ENCODE measurements around the gene AK2. TPM values are rescaled to one million over a fixed set of nuclear protein-coding genes. Genes with fewer than 3 reads are reported as not detected.

The AK2 gene
- total RNA-seq, 1 experiment from 2014 or later: 191 TPM

DNA sequence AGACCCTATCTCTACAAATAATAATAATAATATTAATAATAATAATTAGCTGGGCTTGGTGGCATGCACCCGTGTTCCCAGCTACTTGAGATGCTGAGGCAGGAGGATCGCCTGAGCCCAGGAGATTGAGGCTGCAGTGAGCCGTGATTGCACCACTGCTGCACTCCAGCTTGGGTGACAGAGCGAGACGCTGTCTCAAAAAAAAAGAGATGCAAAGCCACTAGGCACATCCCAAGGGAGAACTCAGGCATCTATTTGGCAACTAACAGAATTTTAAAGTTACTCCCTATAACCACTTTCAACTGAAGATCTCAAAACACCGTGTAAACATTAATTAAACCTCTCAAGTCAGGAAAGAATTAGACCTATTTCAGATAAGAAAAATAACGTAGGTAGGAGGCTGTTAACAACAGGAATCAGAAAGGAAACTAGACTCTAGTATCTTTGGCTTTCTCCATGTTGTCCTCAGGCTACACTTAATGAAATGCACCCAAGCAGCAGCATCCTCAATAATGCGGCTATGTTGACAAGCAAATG is 75.8 kb downstream of the AK2 start:
- no peaks in the 10 kb centered on the region for H3K36me3 ChIP-seq (ENCODE audit: low read depth)
- H3K4me2 ChIP-seq: no peak overlapping the region; the same call in 1 of the 2 replicates
- BruUV-seq (replicated peaks): no TSS peak
- peaks cover 13% of the 10 kb centered on the region; the same call in 1 of the 2 replicates for H4K20me1 ChIP-seq (ENCODE audit: insufficient read depth)
- CTCF ChIA-PET: interaction anchor here (0.7 kb wide), 1 partner anchor 41 kb away, joined by 3 read pairs; no protein-coding TSS in a partner anchor
- no peak overlapping the region for H3K4me3 ChIP-seq
- DNase-seq: no peak
- intact Hi-C loops (cut with micrococcal nuclease; ENCODE audit: unreplicated experiment): no loop called here
- no peaks in the 10 kb centered on the region for H3K27me3 ChIP-seq (ENCODE audit: insufficient read depth, low read depth)
- no peak overlapping the region for H2AFZ ChIP-seq
- H3K9me3 ChIP-seq (ENCODE audit: insufficient read depth, low read depth): no peaks in the 10 kb centered on the region
- POLR2A ChIA-PET (ENCODE audit: unreplicated experiment): no interaction called here
- H3K79me2 ChIP-seq (ENCODE audit: low read depth): peaks cover 78% of the 10 kb centered on the region
- H3K9me2 ChIP-seq (ENCODE audit: insufficient read depth): no peaks in the 10 kb centered on the region
- H3F3A ChIP-seq (ENCODE audit: insufficient read depth, low read depth): peaks cover 6% of the 10 kb centered on the region; the same call in 1 of the 2 replicates
- H3K27ac ChIP-seq: no peak overlapping the region
- H3K4me1 ChIP-seq (replicated peaks; ENCODE audit: insufficient read depth): peaks cover 30% of the 10 kb centered on the region
- TF ChIP-seq, protein P1, sequence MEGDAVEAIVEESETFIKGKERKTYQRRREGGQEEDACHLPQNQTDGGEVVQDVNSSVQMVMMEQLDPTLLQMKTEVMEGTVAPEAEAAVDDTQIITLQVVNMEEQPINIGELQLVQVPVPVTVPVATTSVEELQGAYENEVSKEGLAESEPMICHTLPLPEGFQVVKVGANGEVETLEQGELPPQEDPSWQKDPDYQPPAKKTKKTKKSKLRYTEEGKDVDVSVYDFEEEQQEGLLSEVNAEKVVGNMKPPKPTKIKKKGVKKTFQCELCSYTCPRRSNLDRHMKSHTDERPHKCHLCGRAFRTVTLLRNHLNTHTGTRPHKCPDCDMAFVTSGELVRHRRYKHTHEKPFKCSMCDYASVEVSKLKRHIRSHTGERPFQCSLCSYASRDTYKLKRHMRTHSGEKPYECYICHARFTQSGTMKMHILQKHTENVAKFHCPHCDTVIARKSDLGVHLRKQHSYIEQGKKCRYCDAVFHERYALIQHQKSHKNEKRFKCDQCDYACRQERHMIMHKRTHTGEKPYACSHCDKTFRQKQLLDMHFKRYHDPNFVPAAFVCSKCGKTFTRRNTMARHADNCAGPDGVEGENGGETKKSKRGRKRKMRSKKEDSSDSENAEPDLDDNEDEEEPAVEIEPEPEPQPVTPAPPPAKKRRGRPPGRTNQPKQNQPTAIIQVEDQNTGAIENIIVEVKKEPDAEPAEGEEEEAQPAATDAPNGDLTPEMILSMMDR (conservative IDR thresholded peaks at IDR 0.05): no peak
- no peak for TF ChIP-seq EZH2 (IDR thresholded peaks at IDR 0.05; ENCODE audit: low read depth)

DNA sequence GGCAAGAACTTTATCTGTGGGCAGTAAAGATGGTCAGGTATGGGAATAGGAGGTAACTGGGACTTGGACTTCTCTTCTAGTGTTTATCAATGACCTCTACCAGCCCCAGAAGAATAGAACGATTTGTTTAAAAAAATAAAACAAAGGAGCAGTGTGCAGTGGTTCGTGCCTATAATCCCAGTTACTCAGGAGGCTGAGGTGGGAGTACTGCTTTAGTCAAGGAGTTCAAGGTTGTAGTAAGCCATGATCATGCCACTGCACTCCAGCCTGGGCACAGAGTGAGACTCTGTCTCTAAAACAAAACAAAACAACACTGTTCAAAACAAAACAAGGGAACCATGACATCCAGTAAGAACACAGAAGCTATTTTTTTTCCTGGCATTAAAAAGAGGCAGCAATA is 76.3 kb downstream of the AK2 start:
- no peak overlapping the region for H2AFZ ChIP-seq
- POLR2A ChIA-PET (ENCODE audit: unreplicated experiment): no interaction called here
- H3K4me3 ChIP-seq: no peak overlapping the region
- H3K9me2 ChIP-seq (ENCODE audit: insufficient read depth): no peaks in the 10 kb centered on the region
- DNase-seq: no peak
- BruUV-seq (replicated peaks): no TSS peak
- H3K9me3 ChIP-seq (ENCODE audit: insufficient read depth, low read depth): no peaks in the 10 kb centered on the region
- TF ChIP-seq, protein P1 (conservative IDR thresholded peaks at IDR 0.05): no peak
- TF ChIP-seq EZH2 (IDR thresholded peaks at IDR 0.05; ENCODE audit: low read depth): no peak
- H3K27ac ChIP-seq: no peak overlapping the region
- H3K79me2 ChIP-seq (ENCODE audit: low read depth): peaks cover 81% of the 10 kb centered on the region
- intact Hi-C loops (cut with micrococcal nuclease; ENCODE audit: unreplicated experiment): no loop called here
- H3K36me3 ChIP-seq (ENCODE audit: low read depth): no peaks in the 10 kb centered on the region
- H4K20me1 ChIP-seq (ENCODE audit: insufficient read depth): peaks cover 13% of the 10 kb centered on the region; the same call in 1 of the 2 replicates
- CTCF ChIA-PET: no interaction called here
- H3K4me2 ChIP-seq: no peak overlapping the region
- peaks cover 29% of the 10 kb centered on the region for H3K4me1 ChIP-seq (replicated peaks; ENCODE audit: insufficient read depth)
- H3F3A ChIP-seq (ENCODE audit: insufficient read depth, low read depth): peaks cover 9% of the 10 kb centered on the region; the same call in 1 of the 2 replicates
- H3K27me3 ChIP-seq (ENCODE audit: insufficient read depth, low read depth): no peaks in the 10 kb centered on the region

DNA sequence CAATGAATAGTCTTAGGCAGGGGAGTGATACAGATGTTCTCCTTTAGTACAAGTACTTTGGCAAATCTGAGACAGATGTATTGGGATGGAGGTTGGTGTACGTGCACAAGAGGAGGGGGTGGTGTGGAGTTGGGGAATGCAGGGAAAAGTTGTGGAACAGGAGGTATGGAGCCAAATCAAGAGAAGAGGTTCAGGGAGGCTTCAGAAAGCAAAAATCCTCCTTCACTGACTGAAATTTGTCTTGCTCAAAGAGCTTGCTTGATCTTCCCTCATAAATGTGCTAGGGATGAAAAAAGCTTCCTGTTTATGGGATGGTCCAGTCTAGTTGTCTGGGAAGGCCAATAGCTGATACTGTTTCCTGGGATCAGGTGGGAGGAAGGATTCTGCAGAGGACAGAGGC is 77.9 kb downstream of the AK2 start:
- intact Hi-C loops (cut with micrococcal nuclease; ENCODE audit: unreplicated experiment): no loop called here
- no peak overlapping the region for H3K27ac ChIP-seq
- no TSS peak for BruUV-seq (replicated peaks)
- H4K20me1 ChIP-seq (ENCODE audit: insufficient read depth): peaks cover 13% of the 10 kb centered on the region; the same call in 1 of the 2 replicates
- no peak overlapping the region for H3K4me2 ChIP-seq
- TF ChIP-seq, protein P1 (conservative IDR thresholded peaks at IDR 0.05): no peak
- no peak for TF ChIP-seq EZH2 (IDR thresholded peaks at IDR 0.05; ENCODE audit: low read depth)
- peaks cover 24% of the 10 kb centered on the region; the same call in 1 of the 2 replicates for H3F3A ChIP-seq (ENCODE audit: insufficient read depth, low read depth)
- no peaks in the 10 kb centered on the region for H3K9me3 ChIP-seq (ENCODE audit: insufficient read depth, low read depth)
- H2AFZ ChIP-seq: no peak overlapping the region
- ChIA-PET POLR2A (ENCODE audit: unreplicated experiment) (no interaction called here), CTCF (no interaction called here)
- H3K79me2 ChIP-seq (ENCODE audit: low read depth): peaks cover 88% of the 10 kb centered on the region
- no peaks in the 10 kb centered on the region for H3K9me2 ChIP-seq (ENCODE audit: insufficient read depth)
- H3K4me1 ChIP-seq (replicated peaks; ENCODE audit: insufficient read depth): peaks cover 34% of the 10 kb centered on the region
- H3K4me3 ChIP-seq: no peak overlapping the region
- H3K27me3 ChIP-seq (ENCODE audit: insufficient read depth, low read depth): no peaks in the 10 kb centered on the region
- H3K36me3 ChIP-seq (ENCODE audit: low read depth): no peaks in the 10 kb centered on the region
- DNase-seq: no peak

Other genes with a start within 250 kb of the AK2 start
- gene YARS1, start 219.5 kb downstream of the AK2 start, total RNA-seq (2021): 180 and 187 TPM in 2 replicates
- 42.4 and 47.0 TPM in 2 replicates for gene S100PBP, start 219.2 kb downstream of the AK2 start, total RNA-seq (2021)
- not detected in 2 replicates for gene FNDC5, start 166.0 kb downstream of the AK2 start, total RNA-seq (2021)
- not detected in 2 replicates for gene HPCA, start 150.4 kb downstream of the AK2 start, total RNA-seq (2021)
- gene TMEM54, start 135.5 kb downstream of the AK2 start, total RNA-seq (2021): 102 and 132 TPM in 2 replicates
- gene RNF19B, start 72.1 kb downstream of the AK2 start, total RNA-seq (2021): 25.4 and 25.5 TPM in 2 replicates
- 7.3 and 11.6 TPM in 2 replicates for gene AZIN2, start 44.3 kb upstream of the AK2 start, total RNA-seq (2021)
- 9.9 and 14.3 TPM in 2 replicates for gene TRIM62, start 145.2 kb upstream of the AK2 start, total RNA-seq (2021)
- gene ZNF362, start 219.6 kb upstream of the AK2 start, total RNA-seq (2021): 32.3 and 33.1 TPM in 2 replicates